ENCODE results near the gene ITPRIP.

- TF ChIP-seq EP300 (IDR thresholded peaks at IDR 0.05; ENCODE audit: borderline replicate concordance in 1 of 2, low read depth in 2 of 2, low read length in 2 of 2) (no peak), POLR2AphosphoS5 (IDR thresholded peaks at IDR 0.05; ENCODE audit: low read depth, low read length) (no peak), MAFK (IDR thresholded peaks at IDR 0.05; ENCODE audit: low read depth, low read length) (no peak), GTF2F1 (IDR thresholded peaks at IDR 0.05; ENCODE audit: borderline replicate concordance, low read depth, low read length) (no peak), EZH2 (IDR thresholded peaks at IDR 0.05; ENCODE audit: low read depth, low read length, severe bottlenecking) (no peak), CTCF (IDR thresholded peaks at IDR 0.05; ENCODE audit: control extremely low read depth in 1 of 3, insufficient read depth in 1 of 3, low read depth in 1 of 3, low read length in 3 of 3) (no peak)
Observed at GRCh38 chr10:104279550-104280259, 58.6 kb downstream of the ITPRIP start.

All from H1 (cell line).